Common myeloid progenitor, CD34-positive (primary cell): ENCODE results near the gene PDE4B.
A peak's percentile ranks its signal among the peaks of the same experiment; 100 is the strongest.
"Not testable (repeated sequence)": the region's sequence is repeated elsewhere in the genome, so short reads cannot be mapped to it uniquely, and the experiment has no call there.

Experiments used
- CTCF ChIA-PET: fragments of 350-600 bp; sonication (Branson Sonifier 250); formaldehyde crosslinking; loops from one replicate; lab custom pipeline; 2021; ENCODE audit warnings: antibody characterized with exemption; lab: Charles Lee
- POLR2A ChIA-PET: fragments of 350-600 bp; sonication (Branson Sonifier 250); formaldehyde crosslinking; loops from one replicate; lab custom pipeline; 2021; ENCODE audit warnings: antibody characterized with exemption; lab: Charles Lee
- DNase-seq, 3 donors: peaks; one replicate each; pipeline versions ENCODE4 v3.0.0 to v3.0.0-alpha.2; 2013
- H3K27ac ChIP-seq, 2 experiments: 1 replicate in 1 of 2; 2 replicates in 1 of 2; pipeline ENCODE4 v1.7.0; 2013; ENCODE audit warnings: inconsistent platforms in 2 of 2, low read length in 2 of 2, mild to moderate bottlenecking in 2 of 2, low read depth in 1 of 2, moderate library complexity in 1 of 2; ENCODE audit not compliant: severe bottlenecking in 2 of 2, insufficient read depth in 1 of 2, poor library complexity in 1 of 2
- H3K27me3 ChIP-seq, 5 experiments: replicated peaks in 2 of 5; 1 replicate in 3 of 5; 2 replicates in 2 of 5; pipeline versions ENCODE4 v1.6.1 to v1.7.0; 2013; ENCODE audit warnings: low read length in 4 of 5, mild to moderate bottlenecking in 2 of 5, moderate library complexity in 2 of 5, inconsistent platforms in 1 of 5; ENCODE audit not compliant: insufficient read depth in 5 of 5, control insufficient read depth in 4 of 5
- H3K36me3 ChIP-seq, 4 experiments: 1 replicate in 2 of 4; 2 replicates in 2 of 4; pipeline versions ENCODE4 v1.6.1 to v1.7.0; 2013; ENCODE audit warnings: low read length in 3 of 4, control low read depth in 1 of 4, mild to moderate bottlenecking in 1 of 4; ENCODE audit not compliant: control insufficient read depth in 4 of 4, insufficient read depth in 4 of 4
- H3K4me1 ChIP-seq, 4 experiments: 1 replicate in 3 of 4; 2 replicates in 1 of 4; pipeline versions ENCODE4 v1.6.1 to v1.7.1; 2013; ENCODE audit warnings: low read length in 3 of 4, mild to moderate bottlenecking in 3 of 4, control low read depth in 1 of 4, inconsistent platforms in 1 of 4, moderate library complexity in 1 of 4; ENCODE audit not compliant: control insufficient read depth in 4 of 4, insufficient read depth in 4 of 4; ENCODE audit errors: control extremely low read depth in 1 of 4
- H3K4me3 ChIP-seq, 7 experiments: 1 replicate in 4 of 7; 2 replicates in 3 of 7; pipeline versions ENCODE4 v1.5.1 to v1.7.0; 2013; ENCODE audit warnings: mild to moderate bottlenecking in 7 of 7, low read length in 6 of 7, moderate library complexity in 6 of 7, inconsistent platforms in 2 of 7, low read depth in 2 of 7, control low read depth in 1 of 7; ENCODE audit not compliant: insufficient read depth in 4 of 7, control insufficient read depth in 1 of 7; ENCODE audit errors: extremely low read depth in 1 of 7
- H3K9me3 ChIP-seq, 5 experiments: 1 replicate in 4 of 5; 2 replicates in 1 of 5; pipeline versions ENCODE4 v1.6.1 to v1.7.1; 2013; ENCODE audit warnings: low read length in 4 of 5, mild to moderate bottlenecking in 2 of 5, inconsistent platforms in 1 of 5, low read depth in 1 of 5, moderate library complexity in 1 of 5; ENCODE audit not compliant: control insufficient read depth in 4 of 5, insufficient read depth in 2 of 5; ENCODE audit errors: control extremely low read depth in 1 of 5
- WGBS: methylation state at CpG from one replicate; pipeline ENCODE4 v1.1.5; 2013; ENCODE audit not compliant: insufficient coverage; 5-methylcytosine and 5-hydroxymethylcytosine counted together

Gene PDE4B

GRCh38 chr1:66401244-66401643 is 608.5 kb downstream of the PDE4B start:
- H3K36me3 ChIP-seq = no peaks in the 10 kb centered on the region
- no peak for DNase-seq
- H3K4me1 ChIP-seq = peaks cover 5 to 17% (median 13%) of the 10 kb centered on the region in 4 experiments
- CTCF ChIA-PET = interaction anchor here (2.3 kb wide), 1 partner anchor 26 kb away, joined by 7 read pairs; no protein-coding TSS in a partner anchor
- no peaks in the 10 kb centered on the region for H3K27me3 ChIP-seq
- POLR2A ChIA-PET = no interaction called here
- no peak overlapping the region for H3K4me3 ChIP-seq
- no peaks in the 10 kb centered on the region for H3K9me3 ChIP-seq
- WGBS = no CpG with 5 or more reads among the region's 2 CpGs
- no peak overlapping the region for H3K27ac ChIP-seq

DNA sequence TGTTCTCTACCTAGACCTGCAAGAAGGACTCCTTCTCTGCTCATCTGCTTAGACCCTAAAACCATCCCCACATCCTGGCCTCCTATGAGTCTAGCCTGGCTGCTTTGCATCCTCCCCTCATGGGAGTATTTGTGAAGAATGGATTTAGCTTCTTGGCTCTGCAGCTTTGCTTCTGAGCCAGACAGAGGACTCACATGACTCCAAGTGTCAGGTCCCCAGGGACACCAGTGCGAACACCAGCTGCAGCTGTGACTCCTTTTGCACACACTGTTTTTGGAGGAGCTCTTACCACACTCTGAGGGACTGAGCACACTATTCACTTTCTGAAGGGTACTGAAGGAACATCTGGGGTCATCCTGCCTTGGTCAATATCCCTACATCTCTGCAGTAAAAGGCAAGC is 609.5 kb downstream of the PDE4B start:
- H3K4me1 ChIP-seq = peaks cover 1 to 17% (median 13%) of the 10 kb centered on the region in 4 experiments
- H3K4me3 ChIP-seq = no peak overlapping the region
- H3K36me3 ChIP-seq = no peaks in the 10 kb centered on the region
- no peaks in the 10 kb centered on the region for H3K9me3 ChIP-seq
- CTCF ChIA-PET = interaction anchor here (0.9 to 2.3 kb wide), 5 partner anchors 13 to 45 kb away, joined by 3 to 7 read pairs (median 7); no protein-coding TSS in a partner anchor
- DNase-seq = peak in 2 of 3 donors; percentile 24 to 42
- WGBS = 100% methylated on average over 1 of the region's 1 CpG
- no peaks in the 10 kb centered on the region for H3K27me3 ChIP-seq
- POLR2A ChIA-PET = no interaction called here
- no peak overlapping the region for H3K27ac ChIP-seq

- POLR2A ChIA-PET = no interaction called here
- CTCF ChIA-PET = interaction anchor here (0.8 to 2.3 kb wide), 8 partner anchors 9 to 46 kb away, joined by 3 to 7 read pairs (median 4); no protein-coding TSS in a partner anchor
Measured at GRCh38 chr1:66403007-66403731, 610.5 kb downstream of the PDE4B start.

DNA sequence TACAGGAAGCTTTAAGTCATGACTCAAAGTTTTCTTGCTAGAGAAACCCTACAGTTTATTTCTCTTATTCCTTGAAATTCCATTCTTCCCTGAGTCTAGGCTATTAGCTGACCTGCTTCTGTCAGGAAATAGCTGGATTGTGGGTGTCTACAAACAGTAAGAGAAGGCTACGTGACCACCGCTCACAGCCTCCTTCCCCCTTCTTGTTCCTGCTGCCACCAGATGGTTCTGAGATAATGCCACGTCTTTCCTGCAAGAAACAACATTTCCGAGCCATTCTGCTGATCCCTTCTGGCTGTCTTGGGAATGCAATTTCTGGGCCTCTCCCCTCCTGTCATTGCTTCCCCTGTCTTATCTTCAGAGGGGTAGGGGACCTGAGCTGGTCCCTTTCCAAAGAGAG is 612.4 kb downstream of the PDE4B start:
- H3K27me3 ChIP-seq = no peaks in the 10 kb centered on the region
- ChIA-PET POLR2A (no interaction called here), CTCF (interaction anchor here (0.8 to 2.4 kb wide), 9 partner anchors 9 to 153 kb away, joined by 3 to 8 read pairs (median 5); no protein-coding TSS in a partner anchor)
- DNase-seq = peak; percentile 31 to 74 (median 61)
- no peak overlapping the region for H3K4me3 ChIP-seq
- no peaks in the 10 kb centered on the region for H3K36me3 ChIP-seq
- peaks cover 0 to 17% (median 13%) of the 10 kb centered on the region in 4 experiments for H3K4me1 ChIP-seq
- no peak overlapping the region for H3K27ac ChIP-seq
- WGBS = 7% methylated on average over 2 of the region's 4 CpGs
- peaks cover 0 to under 1% (median 0%) of the 10 kb centered on the region in 5 experiments for H3K9me3 ChIP-seq

More at GRCh38 chr1:66403007-66403731, 610.5 kb downstream of the PDE4B start:
- Histone ChIP-seq H3K9me3 (no peaks in the 10 kb centered on the region), H3K36me3 (no peaks in the 10 kb centered on the region), H3K4me3 (no peak overlapping the region), H3K27me3 (no peaks in the 10 kb centered on the region), H3K4me1 (peaks cover 0 to 17% (median 13%) of the 10 kb centered on the region in 4 experiments), H3K27ac (no peak overlapping the region)
- WGBS = 100% methylated on average over 2 of the region's 5 CpGs
- peak in 2 of 3 donors; percentile 38 to 43 for DNase-seq

DNA sequence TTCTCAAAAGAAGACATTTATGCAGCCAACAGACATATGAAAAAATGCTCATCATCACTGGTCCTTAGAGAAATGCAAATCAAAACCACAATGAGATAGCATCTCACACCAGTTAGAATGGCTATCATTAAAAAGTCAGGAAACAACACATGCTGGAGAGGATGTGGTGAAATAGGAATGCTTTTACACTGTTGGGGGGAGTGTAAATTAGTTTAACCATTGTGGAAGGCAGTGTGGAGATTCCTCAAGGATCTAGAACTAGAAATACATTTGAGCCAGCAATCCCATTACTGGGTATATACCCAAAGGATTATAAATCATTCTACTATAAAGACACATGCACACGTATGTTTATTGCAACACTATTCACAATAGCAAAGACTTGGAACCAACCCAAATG is 618.8 kb downstream of the PDE4B start:
- H3K4me3 ChIP-seq, H3K9me3 ChIP-seq, H3K27me3 ChIP-seq, CTCF ChIA-PET, POLR2A ChIA-PET, H3K27ac ChIP-seq, DNase-seq, H3K36me3 ChIP-seq: not testable (repeated sequence)
- no CpG with 5 or more reads among the region's 1 CpG for WGBS
- peaks cover 0 to 29% (median 4%) of the 10 kb centered on the region in 4 experiments for H3K4me1 ChIP-seq

DNA sequence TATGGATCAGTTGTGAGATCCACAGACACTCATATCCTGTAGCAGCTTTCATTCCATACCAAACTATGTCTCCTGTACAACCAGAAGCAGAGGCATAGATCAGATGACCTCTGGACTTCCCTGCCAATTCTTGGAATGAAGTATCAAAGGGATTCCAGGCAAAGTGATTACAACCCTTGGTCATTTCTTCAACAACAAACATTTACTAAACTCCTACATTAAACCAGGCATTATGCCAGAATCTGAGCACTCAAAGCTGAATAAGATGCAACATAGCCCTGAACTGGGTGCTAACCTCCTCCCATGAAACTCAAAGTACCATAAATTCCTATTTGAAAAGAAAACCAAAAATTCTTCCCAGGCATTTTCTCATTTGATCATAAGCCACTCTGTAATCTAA is 620.0 kb downstream of the PDE4B start:
- Histone ChIP-seq H3K27ac (no peak overlapping the region), H3K4me3 (peak overlapping the region in 1 of 7 experiments; percentile 35), H3K36me3 (no peaks in the 10 kb centered on the region), H3K27me3 (no peaks in the 10 kb centered on the region), H3K9me3 (peaks cover 0 to 19% (median 13%) of the 10 kb centered on the region in 5 experiments), H3K4me1 (peaks cover 0 to 29% (median 4%) of the 10 kb centered on the region in 4 experiments)
- ChIA-PET CTCF (interaction anchor here (0.7 to 1.6 kb wide), 3 partner anchors 10 to 37 kb away, joined by 3 to 4 read pairs (median 4); no protein-coding TSS in a partner anchor), POLR2A (no interaction called here)
- DNase-seq = no peak
